AG09309 (cell line): Measurements from ENCODE around the gene BNC2.

Experiments
- DNase-seq: peaks from one replicate; pipeline ENCODE4 v3.0.0-alpha.2; 2010; ENCODE audit warnings: low read depth
- H3K4me3 ChIP-seq: 2 replicates; pipeline ENCODE4 v1.5.1; 2011; ENCODE audit warnings: mild to moderate bottlenecking, low read depth, low read length, moderate library complexity; ENCODE audit not compliant: control insufficient read depth
- TF ChIP-seq, protein P1 (sequence below): IDR thresholded peaks from 2 replicates; pipeline ENCODE4 v1.5.1; 2011; ENCODE audit warnings: mild to moderate bottlenecking, low read depth, low read length, inconsistent platforms; ENCODE audit not compliant: insufficient read depth, control insufficient read depth; ENCODE audit errors: missing control alignments

Gene BNC2

DNA sequence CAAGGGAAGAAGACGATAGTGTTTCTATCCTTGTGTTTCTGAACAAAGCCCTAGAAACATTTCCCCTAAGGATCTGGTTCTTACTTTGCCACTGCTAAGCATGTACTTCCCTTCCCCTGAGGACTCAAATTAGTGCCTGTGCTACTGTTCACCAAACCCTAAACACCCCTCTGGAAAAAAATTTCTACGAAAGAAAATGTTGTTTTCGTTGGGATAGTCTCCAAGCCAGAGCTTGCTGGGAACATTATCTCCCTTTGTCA is 294.6 kb downstream of the BNC2 start:
- no peak overlapping the region for H3K4me3 ChIP-seq
- DNase-seq: no peak
- TF ChIP-seq, protein P1, sequence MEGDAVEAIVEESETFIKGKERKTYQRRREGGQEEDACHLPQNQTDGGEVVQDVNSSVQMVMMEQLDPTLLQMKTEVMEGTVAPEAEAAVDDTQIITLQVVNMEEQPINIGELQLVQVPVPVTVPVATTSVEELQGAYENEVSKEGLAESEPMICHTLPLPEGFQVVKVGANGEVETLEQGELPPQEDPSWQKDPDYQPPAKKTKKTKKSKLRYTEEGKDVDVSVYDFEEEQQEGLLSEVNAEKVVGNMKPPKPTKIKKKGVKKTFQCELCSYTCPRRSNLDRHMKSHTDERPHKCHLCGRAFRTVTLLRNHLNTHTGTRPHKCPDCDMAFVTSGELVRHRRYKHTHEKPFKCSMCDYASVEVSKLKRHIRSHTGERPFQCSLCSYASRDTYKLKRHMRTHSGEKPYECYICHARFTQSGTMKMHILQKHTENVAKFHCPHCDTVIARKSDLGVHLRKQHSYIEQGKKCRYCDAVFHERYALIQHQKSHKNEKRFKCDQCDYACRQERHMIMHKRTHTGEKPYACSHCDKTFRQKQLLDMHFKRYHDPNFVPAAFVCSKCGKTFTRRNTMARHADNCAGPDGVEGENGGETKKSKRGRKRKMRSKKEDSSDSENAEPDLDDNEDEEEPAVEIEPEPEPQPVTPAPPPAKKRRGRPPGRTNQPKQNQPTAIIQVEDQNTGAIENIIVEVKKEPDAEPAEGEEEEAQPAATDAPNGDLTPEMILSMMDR: no peak

DNA sequence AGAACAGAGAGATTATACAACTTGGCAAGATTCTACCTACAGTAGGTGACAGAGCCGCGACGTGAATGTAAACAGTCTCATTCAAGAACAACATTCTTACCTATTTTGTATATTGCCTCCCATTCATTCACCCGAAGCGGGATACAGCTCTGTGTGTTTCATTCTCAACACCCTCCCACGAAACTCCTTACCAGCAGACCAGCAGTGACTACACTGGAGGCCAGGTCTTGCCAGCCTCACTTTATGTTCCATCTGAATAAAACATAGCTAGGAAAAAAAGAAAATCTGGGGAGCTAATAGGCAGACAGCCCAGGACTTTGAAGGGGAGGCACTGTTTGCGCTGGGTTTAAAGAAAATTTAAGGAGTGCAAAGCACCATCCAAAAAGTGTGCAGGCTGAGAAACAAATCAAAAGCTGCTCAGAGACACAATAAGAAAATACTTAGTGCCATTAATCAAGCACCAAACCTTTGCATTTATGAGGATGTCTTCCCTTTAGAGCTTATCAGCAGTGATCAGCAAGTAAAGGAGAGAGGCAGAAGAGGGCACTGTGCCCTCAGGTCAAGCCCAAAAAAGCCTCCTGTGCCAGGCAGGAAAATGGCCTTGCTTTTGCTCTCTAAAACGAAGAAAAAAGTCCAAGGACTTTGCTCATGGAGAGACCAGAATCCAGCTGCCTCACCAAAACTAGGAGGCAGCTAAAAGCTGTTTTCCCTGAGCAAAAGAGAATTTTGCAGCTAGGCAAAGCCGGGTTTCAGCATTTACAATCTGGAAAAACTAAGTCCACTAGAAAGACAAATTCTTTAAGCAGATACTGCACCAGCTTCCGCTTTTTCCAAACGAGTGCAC is 295.1 kb downstream of the BNC2 start:
- no peak for DNase-seq
- H3K4me3 ChIP-seq: no peak overlapping the region
- TF ChIP-seq, protein P1: peak; percentile 26

DNA sequence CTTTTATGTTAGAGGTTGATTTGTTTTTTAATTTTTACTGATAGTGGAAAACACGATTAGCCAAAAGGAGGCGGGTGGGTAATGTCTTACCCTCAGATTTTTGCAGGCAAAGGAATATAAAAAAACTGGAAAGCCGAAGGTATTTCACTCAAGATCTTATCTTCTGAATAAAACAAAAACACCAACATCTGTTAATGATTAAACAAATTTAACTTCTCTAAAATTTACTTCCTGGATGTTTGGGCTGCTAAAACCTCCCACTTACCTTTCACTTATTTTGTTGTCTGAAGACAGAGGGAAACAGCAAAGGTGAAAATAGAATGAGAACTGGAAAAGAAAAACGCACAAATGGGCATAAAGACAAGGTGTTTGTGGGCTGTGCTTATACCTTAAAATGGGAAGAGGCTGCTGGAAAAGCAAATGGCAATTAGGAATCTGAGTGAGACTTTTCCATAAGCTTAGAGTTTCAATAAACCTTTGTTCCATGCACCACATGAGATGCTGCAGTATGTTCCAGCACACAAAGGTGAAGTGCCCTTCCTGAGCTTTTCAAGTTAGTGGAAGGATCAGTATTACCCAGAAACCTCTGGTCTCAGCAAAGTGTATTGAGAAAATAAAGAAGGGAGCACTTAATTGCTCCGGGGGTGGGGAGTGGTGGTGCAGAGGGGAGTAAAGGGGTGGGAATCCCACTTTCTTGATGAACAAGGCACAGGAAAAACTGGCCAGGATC is 298.3 kb downstream of the BNC2 start:
- TF ChIP-seq, protein P1: no peak
- DNase-seq: no peak
- H3K4me3 ChIP-seq: no peak overlapping the region

DNA sequence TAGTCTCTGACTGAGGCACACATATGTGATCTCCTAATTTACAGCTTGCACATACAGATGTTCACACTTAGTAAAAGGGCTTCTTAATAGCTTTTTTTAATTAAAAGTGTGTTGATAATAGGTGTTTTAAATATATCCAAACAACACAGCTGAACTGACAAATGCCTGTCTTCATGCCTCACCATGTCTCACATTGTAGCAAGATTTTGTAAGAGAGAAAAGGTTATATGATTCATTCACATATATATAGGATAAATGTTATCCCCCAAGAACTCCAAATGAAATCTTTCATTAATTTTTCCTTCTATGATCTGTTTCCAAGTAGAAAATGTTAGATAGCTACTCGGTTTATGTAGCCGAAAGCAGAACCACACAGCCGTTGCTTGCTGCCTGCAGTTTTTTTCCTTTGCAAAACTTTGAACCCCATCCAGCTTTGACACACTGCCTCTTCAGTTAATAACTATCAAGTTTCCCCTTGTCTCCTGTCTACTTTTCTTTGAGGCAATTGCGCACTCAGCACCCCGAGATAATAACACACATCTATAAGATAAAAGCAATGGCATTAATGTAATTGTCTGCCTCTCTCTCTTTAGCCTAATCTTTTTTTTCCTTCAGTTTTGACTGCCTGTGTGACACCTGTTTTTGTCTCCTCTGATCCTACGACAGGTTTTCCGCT is 299.2 kb downstream of the BNC2 start:
- no peak for DNase-seq
- H3K4me3 ChIP-seq: no peak overlapping the region
- TF ChIP-seq, protein P1: no peak

DNA sequence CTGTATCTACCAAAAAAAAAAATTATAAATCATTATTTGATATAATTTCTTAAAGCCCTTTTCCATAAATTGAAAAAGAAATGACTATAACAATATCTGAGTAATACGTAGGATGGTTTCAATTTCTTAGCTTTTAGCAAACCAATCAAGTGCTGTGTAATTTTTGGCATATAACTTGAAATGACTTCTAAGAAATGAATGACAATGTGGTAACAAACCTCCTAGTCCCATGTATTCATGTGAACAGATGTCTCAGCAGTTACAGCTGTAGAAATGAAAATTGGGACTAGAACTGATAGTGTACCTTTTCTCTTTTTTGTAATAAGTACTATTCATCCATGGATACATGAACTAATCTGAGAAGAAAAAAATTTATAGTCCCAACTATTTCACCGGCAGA is 307.0 kb downstream of the BNC2 start:
- no peak for DNase-seq
- no peak overlapping the region for H3K4me3 ChIP-seq
- TF ChIP-seq, protein P1: no peak

DNA sequence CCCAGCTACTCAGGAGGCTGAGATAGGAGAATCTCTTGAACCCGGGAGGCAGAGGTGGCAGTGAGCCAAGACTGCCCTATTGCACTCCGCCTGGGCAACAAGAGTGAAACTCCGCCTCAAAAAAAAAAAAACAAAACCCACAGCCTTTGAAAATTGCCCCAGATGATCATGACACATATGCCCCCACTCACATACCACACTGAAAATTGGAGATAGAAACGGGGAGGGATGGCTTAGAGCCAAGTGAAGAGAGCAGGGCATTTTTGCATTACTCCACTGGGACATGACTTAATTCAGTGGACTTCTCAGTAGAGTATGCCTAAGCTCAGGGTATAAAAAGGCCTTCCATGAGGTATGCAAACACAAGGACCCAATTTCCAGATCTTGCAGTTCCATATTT is 309.3 kb downstream of the BNC2 start:
- no peak overlapping the region for H3K4me3 ChIP-seq
- TF ChIP-seq, protein P1: no peak
- DNase-seq: no peak
